DLD1 (cell line): ENCODE measurements around the gene PRKN.

Experiments
- in situ Hi-C: cut with HindIII; loops from 2 replicates; pipeline ENCODE4 v1.10.0; 2017; ENCODE audit warnings: low sequenced_read_pairs

PRKN gene

GRCh38 chr6:161654209-161654608 is 1073.4 kb downstream of the PRKN start:
- in situ Hi-C loops = no loop called here

DNA sequence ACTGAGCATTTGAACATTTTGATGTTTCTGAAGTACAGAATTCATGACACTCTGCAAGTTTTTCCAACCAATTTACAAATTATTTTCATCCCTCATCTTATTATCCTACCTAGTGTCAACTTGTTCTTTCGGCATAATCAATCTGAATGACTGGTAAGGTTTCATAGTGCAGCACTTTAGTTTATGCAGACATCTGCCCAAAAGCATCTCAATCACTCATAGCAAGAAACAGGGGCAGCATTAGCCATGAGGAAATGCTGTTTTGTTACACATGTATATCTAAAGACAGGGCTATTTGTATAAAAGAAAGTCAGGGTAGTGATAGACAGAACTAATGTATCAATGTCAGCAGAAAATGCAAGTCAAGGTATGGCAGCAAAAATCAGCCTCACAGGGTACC is 1075.6 kb downstream of the PRKN start:
- in situ Hi-C loops = no loop called here

- in situ Hi-C loops = no loop called here
These were observed 1077.7 kb downstream of the PRKN start for GRCh38 chr6:161649841-161650240.

DNA sequence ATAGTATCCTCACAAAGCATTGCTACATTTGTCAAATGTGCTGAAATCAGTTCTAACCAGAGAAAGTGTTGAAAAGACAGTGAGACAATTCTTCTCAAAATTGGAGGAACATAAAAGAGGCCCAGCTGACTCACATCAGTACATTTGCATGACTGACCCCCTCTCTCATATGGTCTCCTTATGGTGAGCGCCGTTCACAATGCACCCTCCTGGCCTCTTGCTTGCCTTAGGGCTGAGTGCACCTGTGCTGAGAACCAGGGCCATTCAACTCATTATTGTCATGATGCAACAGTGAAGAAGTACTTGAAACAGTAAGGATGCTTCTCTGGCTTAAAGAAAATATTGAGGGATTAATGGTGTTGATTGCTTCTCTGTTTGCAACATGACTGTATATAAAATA is 1078.5 kb downstream of the PRKN start:
- in situ Hi-C loops = no loop called here

GRCh38 chr6:161647234-161647633 is 1080.3 kb downstream of the PRKN start:
- in situ Hi-C loops = no loop called here

GRCh38 chr6:161644521-161644920 is 1083.0 kb downstream of the PRKN start:
- in situ Hi-C loops = no loop called here

DNA sequence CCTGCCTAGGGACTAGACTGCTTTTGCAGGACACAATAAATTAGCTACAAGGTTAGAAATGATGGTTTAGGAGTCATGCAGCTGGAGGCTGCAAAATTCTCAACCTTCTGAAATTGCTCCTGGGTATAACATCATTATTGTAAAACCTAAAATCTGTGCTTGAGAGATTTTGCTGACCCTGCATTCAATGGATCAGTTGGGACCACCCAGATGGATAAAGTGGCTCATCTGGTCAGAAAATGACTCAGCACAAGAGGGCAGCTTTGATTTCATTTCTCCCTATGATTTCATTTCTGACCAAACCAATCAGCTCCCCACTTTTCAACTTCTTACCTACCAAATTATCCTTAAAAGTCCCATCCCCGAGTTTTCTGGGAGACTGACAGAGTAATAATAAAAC is 1086.4 kb downstream of the PRKN start:
- in situ Hi-C loops = no loop called here

DNA sequence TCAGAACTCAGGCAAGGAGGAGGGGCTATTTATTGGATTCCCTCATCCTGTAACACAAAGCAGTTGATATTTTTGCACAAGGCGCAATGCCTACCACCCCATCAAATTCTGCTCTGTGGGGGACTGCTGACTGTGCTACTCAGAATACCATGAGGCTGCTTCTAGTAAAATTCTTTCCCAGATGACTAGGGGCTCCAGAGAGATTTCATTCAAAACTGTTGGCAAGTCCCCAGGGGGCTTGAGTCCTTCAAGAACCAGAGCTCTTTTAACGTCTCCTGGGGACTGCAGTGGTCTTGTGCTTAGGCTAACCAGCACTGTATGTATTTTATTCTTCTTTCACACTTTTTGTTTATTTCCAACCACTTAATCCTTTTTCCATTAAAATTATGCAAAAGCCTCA is 1087.8 kb downstream of the PRKN start:
- in situ Hi-C loops = no loop called here

GRCh38 chr6:161637658-161638057 is 1089.9 kb downstream of the PRKN start:
- in situ Hi-C loops = no loop called here

DNA sequence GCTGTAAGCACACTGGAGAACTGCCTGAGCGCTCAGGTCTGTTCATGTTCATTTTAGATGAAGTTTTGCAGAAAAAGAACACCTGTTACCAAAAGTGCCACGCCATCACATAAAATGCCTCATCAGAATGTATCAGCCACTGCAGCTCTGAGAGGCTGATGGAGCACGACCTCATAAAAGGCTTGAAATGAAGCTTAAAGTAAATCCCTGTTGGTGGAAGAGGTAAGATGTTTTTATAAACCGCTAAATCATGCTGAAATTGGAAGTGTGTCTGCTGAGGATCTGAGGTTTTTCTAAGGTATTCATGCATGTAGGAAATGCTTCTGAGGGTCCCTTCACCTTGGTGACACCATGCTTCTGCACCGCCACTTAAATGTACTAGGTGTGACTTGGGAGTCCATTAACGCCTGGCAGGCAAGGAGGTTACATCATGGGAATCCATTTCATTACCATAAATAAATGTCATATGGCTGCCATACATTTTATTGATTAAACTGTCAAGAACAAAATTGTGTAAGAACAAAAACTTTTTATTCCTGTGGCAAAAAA is 1090.6 kb downstream of the PRKN start:
- in situ Hi-C loops = no loop called here

- in situ Hi-C loops = no loop called here
These were observed 1091.6 kb downstream of the PRKN start for GRCh38 chr6:161635975-161636374.

DNA sequence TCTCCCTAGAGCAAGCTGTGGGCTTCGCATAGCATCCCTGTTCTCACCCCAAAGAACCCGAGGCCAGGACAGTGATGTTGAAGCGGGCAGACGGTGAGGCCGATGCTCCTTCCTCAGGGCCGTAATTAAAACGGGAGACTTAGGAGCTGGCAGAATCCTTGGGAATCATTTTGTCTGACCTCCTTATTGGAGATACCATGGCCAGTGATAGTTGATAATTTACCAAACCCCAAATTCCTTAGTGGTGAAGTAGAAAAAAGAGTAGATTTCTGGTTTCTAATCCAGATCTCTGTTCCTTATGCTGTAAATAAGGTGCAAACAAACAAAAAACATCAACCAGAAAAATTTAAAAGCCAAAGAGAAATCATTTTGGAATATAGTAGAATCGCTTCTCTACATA is 1092.7 kb downstream of the PRKN start:
- in situ Hi-C loops = no loop called here

DNA sequence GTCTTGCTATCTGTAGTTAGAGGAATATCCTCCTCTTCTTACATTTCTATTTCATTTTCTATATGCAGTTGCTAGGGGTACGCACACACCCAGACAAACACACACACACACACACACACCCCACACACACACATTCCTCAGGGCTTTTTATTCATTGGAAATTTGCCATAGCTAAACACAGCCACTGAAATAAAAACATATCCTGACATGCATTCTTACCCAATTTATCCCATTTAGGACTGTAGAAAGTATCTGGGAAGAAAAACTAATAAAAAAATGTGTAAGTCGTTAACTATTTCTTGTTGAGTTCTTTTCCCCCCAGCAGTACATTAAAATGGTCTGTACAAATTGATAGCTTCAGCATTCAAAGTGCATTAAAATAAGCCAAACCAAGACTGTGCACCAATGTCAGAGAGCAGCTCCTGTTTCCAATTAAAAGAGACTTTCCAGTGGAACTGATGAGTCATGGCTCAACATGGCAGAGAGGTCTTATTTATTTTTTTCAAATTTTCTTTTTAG is 1095.8 kb downstream of the PRKN start:
- in situ Hi-C loops = no loop called here

- in situ Hi-C loops = no loop called here
These were observed 1096.9 kb downstream of the PRKN start for GRCh38 chr6:161630674-161631073.

- in situ Hi-C loops = no loop called here
These were observed 1101.4 kb downstream of the PRKN start for GRCh38 chr6:161626132-161626676.

- in situ Hi-C loops = no loop called here
These were observed 1103.5 kb downstream of the PRKN start for GRCh38 chr6:161624111-161624510.

GRCh38 chr6:161622779-161623178 is 1104.8 kb downstream of the PRKN start:
- in situ Hi-C loops = no loop called here

DNA sequence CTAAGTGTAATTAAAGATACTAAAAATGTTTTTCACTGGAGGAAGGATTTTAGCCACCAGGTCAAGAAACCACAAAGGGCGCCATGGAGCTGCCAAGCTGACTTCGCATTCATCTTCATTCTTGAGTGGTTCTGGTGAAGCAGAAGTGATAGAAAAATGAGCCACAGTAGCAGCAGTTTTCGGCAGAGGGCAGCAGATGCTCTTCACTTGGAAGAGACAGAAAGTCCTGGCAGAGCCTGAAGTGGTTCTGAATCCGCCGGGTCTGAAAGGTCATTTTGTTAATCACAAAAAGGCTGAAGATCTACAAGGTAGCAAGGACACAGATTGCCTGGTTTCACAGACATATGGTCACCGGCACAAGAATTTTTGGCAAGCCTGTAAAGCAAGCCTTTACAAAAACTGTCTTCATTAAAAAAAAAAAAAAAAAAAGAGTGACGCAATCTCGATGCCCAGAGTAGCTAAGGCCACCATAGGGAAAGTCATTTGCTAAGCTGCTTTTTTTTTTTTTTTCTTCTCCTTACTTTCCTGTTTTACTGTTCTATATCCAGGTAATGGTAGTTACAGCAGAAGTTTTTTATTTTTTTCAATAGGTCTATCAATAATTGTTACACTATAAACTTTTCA is 1108.6 kb downstream of the PRKN start:
- in situ Hi-C loops = no loop called here

DNA sequence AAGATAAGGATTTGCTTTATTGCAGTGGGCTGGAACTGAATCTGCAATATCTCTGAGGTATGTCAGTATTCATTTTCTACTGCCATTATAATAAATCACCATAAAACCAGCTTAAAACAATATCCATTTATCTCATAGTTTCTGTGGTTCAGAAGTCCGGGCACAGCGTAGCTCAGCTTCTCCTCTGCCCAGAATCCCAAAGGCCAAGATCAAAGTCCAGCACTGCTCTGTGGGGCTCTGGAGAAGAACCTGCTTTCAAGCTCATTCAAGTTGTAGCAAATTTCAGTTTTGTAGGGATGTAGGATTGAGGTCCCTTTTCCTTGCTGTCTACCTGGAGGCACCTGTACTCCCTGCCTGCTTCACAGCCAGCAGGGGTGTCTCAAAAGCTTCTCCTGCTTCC is 1113.9 kb downstream of the PRKN start:
- in situ Hi-C loops = no loop called here

DNA sequence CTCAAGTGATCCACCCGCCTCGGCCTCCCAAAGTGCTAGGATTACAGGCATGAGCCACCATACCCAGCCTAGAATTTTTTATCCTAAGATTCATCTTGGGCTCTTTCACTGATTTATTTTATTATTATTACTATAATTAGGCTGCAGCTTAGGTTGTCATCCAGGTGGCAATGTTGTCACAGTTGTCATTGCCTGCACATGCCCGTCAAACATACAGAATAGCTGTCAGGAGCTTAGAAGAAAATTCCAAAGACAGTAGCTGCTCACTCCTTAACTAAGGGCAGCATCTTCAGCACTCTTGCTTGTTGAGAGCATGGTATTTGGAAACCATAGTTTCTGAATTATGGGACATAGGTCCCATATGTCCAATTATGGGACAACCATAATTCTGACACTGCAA is 1118.8 kb downstream of the PRKN start:
- in situ Hi-C loops = no loop called here

- in situ Hi-C loops = no loop called here
These were observed 1119.8 kb downstream of the PRKN start for GRCh38 chr6:161607696-161608297.

DNA sequence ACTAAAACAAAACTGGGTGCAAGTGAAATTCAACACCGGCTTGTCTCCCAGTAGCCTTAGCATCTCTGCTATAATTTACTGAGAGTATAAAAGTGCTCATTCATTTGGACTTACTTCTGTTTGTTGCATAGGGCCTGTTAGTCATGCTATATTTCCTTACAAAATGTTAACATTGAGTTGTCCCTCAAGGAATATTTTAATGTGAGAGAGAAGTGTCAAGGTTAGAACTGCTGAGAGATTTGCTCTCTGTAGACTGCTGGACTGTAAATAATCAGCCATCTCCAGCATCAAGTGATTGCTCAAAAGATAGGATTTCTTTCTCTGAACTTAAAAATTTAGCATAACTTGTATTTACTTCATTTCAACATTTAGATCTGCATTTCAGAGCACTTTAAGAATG is 1125.2 kb downstream of the PRKN start:
- in situ Hi-C loops = no loop called here
